HG03575 (cell line): ENCODE data around the gene TLE3.

Source experiments
- ATAC-seq: cut with Tn5 transposase; IDR thresholded peaks from one replicate; pipeline ENCODE4 v1.9.1; 2021; ENCODE audit not compliant: unreplicated experiment, insufficient number of reproducible peaks, low FRiP score; ENCODE audit errors: extremely low read depth

TLE3 gene

DNA sequence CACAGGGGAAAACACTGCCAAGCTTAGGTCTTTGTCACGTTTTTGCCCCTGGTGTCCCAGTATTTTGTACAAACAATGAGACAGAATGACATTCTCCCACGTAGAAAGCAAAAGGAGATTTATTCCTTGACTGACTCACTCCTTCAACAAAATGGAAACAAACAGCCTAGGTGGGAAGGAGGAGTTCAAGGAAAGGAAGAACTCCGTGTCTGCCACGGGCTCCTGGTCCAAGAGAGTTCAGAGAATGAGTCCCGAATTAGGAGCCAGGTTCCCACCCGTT is 8.1 kb downstream of the TLE3 start:
- ATAC-seq = no peak

DNA sequence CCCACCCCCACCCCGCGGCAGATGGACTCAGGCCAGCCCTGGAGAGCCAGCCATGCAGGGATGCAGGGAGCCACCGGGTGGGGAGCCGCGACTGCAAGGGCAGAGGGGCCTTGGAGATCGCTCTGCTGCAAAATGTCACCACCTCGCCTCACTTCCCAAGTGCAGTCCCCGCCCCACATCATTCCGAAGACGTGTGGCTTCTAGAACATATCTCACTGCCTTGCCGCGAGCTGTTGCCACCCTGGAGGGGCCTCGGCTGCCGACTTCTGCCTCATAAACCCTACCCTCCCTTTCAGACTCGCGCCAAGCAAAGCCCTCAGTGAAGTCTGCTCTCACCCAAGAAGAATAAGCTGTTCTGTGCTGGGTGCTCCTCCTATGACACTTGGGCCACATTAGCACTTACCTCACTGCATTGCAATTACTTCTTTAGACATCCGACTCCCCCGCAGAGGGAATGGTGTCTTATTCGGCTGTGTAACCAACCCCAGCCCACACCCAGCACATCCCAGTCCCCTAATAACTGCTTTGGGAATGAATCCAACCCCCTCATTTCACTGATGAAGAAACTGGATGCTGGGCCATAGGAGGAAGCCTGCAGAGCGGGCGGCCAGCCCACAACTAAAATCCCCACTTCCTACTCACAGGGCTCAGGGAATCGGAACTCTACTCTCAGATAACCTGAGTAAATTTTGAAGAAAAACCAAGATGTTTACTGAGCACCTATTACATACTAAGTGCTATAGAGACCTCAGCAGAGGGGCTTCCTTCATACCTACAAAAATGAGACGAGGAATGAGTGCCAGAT is 8.6 kb downstream of the TLE3 start:
- no peak for ATAC-seq

DNA sequence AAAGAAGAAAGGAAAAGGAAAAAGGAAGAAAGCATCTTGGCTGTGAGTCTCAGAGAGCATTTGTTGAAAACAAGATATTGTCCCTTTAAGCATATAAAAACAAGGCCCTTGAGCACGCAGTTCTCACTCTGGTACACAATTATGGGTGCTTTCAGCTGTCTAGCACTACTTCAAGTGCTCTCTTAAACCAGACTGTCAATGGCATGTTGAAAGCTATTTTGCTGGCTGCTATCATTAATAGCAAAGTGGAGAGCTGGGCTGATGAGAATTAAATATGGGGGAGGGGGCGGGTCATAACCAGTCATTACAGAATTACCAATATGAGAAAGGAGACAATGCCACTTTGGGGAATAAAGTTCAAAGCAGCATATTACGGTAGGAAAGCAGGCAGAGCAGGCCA is 9.3 kb downstream of the TLE3 start:
- ATAC-seq = no peak

DNA sequence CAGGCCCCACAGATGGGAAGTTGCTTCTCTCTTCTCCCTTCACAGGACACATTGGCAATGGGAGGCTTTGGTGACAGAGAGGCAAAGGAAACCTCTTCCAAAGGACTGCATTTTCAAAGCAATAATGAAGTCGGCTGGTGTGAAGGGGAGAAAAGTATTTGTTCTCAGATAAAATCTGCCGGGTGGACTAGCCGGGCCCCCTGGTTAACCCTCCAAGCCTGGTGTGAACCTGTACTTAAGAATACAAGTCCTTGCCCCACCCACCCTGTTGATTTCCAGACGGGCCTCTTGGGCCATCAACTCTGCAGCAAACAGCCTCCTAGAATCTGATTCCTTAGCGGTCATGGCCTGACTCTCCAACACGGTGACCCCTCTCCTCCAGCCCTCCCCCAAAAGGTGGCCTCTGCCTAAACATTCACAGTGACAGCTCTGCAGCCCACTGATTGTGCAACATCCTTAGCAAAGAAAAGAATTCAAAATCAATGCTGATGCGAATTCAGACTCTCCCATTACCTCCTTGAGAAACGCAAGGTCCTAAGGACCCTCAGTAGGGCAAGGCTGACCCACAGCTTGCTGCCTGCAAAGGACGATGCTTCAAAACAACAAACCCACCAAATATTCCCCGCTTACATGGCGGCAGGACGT is 9.9 kb downstream of the TLE3 start:
- no peak for ATAC-seq

DNA sequence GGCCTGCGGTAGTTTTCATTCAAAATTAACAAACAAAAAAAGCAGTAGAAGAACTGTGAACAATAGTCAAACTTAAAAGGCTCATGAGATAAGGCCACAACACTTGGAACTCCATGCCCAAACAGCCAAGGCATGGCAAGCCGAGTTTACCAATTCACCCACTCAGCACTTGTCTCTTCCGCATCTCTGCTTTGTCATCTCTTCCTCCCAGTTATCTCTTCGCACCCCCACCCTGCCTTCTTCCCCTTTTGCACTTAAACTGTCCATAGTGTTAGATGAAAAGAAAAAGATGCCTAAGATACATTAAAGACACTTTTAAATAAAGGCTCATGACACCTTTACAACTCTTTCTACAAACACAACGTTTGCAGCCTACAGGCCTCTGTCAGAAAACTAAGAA is 11.1 kb downstream of the TLE3 start:
- ATAC-seq = no peak

DNA sequence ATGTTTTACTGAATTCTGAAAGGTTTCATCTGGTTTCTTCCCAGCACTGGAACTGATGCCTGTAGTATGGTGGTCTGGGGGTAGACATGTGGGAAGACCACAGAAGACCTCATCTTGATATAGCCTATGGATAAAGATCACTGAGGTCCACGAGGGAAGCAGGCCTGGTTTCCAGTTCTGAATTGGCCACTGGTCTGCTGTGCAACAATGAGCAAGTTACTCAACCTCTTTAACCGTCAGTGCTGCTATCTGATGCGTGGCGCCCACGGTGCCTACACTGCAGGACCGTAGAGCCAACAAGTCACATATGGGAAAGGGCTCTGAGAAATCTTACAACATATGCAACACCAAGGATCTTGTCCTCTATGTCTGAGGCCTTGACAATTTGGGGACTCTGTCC is 13.3 kb downstream of the TLE3 start:
- ATAC-seq = no peak

DNA sequence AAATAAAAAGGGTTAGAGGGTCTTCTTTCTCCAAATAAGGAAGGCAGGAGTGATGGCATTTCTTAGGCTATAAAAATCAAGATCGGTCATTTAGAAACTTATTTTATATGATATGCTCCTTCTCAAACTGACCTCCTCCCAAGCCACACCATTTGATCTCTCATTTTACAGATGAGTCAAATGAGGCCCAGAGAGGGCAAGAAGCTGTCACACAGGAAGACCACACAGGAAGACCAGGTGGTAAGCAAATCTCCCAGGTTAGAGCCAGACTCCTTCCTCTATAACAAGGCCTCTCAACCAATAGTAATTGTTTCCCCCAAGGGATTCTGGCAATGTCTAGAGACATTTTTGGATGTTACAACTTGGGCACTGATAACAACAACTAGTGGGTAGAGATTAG is 13.8 kb downstream of the TLE3 start:
- ATAC-seq = no peak

DNA sequence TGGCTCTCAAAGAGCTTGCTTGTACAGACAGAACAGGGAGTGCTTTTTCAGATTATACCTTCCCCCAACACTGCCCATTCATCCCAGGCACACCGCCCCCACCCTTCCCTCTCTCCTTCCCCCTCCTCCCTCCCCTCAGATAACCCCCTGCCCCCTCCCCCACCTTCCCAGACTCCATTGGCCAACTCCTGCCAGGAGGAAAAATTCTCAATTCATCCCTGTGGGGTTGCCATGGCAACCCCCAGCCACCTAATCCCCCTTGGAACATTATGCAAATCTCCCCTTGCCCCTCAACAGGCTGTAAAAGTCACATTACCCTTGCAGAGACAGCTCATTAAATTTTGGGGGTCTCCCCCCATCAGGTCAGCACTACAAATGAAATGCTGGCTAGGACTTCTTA is 14.3 kb downstream of the TLE3 start:
- no peak for ATAC-seq

DNA sequence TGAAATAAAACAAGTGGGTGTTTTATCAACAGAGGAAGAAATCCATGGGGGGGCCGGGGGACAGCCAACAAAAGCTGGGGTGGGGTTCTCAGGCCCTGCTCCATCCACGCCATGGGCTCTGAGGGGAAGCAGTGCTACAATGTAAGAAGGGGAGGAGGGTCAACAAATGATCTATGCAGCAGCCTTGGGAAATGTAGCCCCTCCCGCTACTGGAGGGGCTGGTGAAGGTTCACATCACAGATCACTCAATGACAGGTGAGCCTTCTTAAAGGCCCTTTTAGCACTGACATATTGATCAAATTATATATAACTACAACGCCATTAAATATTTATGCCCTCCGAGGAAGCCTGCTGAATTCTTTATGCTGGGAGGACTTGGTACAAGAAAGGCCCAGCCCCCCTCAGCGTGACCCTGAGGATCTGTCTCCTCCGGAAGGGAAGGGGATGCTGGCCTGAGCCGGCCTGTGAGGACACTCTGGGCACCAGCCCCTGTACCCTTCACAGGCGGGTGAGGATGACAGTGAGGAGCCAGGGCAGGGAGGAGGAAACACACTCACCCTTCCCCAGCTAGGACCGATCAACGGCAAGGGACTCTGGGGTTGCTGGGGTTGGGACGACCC is 15.3 kb downstream of the TLE3 start:
- ATAC-seq = no peak

DNA sequence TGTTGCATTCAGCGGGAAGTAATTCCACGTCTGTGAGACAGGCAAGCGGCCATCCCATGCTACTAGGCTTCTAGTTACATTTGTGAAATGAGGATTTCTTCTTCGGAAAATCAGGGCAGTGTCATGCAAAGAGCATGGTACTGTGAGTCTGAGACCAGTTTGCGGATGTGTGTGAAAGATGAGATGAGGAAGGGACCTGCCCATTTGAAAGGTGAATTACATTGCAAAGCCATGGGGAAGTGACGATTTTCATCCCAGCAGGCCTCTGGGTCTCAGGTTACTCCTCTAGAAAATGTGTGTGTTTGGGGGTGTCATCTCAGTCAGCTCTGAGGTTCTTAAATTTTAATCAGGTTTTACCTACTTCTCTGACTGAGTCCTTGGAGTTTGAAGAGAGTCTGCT is 16.1 kb downstream of the TLE3 start:
- ATAC-seq = no peak

DNA sequence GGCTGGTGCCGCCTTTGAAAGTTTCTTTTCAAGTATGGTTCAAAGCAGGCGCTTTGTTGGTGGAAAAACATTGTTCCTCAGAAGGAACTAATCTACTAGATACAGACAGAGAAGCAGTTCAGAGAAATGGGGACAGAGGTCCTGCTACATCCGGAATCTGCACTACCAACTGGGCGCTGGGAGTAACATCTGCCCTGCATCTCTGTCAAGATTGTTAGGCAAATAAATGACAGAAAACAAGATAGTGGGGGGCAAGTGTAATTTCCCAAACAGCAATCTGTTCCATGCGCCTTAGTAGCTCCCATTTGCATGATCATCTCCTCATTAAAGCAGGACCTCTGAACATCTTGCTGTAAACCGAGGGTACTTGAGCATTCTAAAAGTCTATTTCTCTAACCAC is 17.4 kb downstream of the TLE3 start:
- ATAC-seq = no peak

DNA sequence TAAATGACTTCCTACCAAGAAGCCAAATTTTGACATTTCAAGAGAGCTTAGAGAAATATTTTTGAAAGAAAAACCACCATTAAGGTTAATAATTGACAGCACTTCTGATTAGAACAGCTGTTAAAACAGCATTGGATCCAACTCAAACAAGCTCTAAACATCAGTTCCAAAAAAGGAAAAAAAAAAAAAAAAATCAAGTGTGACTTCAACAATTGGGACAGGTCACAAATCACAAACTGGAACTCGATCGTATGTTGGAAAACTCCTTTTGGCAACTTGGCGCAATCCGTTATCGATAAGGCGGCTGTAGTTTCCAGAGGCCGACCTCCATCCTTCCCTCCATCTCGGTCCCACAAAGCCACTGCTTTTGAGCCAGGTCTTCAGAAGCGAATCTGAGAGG is 17.8 kb downstream of the TLE3 start:
- no peak for ATAC-seq

DNA sequence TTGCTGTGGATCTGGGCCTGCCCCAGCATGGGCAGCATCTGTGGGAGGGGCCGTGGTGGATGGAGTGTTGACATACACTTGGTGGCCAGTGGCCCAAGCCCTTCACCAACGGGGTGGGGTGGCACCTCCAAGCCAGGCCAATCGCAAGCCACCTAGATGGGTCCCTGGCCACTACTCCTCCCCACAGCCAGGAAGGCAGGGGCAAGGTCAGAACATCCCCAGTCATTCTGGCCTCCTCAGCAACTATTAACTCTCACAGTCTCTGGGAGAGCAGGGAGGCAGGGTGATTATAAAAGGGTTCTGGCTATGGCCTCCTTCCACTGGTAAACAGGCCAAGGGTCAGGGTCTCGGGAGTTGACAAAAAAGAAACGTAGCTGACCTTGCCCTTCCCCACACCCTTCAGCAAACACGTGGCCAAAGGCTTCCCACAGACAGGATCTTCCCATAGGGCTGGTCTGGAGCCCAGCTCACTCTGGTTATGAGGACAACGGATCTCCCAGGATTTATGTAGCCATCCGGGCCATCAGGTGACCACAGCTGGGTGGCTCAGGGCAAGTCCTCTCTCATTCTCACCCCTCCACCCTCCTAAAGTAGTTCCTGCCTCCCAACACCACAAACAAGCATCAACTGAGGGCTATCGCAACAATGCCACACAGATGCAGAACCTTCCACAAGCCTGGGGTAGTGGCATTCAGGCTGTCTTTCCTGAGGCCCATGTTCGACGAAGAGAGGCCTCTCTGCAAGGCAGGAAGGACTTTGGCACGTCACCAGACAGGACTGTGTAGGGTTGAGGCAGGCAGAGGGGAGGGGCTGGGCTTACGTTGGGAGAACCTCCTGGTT is 18.9 kb downstream of the TLE3 start:
- ATAC-seq = no peak

DNA sequence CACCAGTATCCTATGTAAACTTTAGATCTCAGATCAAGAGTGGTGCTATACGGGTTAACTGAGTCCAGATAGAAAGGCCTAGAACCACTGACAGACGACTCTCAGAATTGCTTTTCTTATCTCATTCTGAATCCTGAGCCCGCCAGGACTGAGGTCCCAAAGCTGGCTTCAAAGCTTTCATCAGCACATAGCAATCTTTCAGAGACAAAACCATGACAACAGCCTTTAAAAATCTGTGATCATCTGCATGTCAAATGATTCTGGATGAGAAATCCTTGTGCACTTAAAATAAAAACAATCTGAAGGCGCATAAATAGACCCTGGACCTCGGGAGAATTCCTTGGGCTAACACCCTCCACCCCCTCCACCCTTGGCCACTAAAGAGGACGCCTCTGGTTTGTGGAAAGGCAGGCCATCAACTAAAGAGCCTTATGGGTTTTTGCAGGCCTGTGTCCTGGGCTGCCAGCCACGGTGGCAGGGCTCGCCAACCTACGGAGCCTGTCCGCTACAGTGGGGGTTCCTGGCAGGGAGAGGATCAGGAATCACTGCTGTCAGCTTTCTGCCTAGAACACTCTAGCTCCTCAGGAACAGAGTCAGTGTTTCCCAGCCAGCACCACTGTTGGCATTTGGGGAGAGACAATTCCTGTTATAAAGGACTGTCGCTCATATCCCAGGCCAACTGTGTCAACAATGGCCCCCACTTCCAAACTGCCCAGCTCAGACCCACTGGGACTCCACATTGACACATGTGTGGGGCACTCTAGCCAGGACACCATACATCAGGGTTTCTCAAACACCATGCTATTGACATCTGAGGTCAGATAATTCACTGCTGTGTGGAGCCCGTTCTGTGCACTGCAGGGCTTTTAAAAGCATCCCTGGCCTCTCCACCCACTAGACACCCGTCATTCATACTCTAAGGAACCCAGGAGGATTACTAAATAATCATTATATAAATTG is 20.2 kb downstream of the TLE3 start:
- no peak for ATAC-seq

DNA sequence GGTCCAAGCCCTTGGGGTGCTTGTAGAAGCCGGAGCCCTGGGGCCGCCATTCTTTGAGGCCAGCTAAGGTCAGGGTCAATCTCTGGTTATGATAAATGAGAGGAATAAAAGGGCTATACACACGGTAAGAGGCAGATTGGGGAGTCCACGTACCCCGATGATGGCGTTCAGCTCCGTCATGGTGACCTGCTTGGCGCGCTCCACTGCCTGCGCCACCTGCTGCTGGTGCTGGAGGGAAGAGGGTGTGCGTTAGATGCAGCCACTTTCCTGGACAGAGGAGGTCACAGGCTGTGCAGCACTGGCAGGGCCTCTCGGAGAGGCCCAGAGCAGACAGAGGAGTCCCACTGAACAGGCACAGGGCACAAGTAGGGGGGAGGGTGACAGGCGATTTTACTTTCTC is 23.3 kb downstream of the TLE3 start:
- no peak for ATAC-seq

DNA sequence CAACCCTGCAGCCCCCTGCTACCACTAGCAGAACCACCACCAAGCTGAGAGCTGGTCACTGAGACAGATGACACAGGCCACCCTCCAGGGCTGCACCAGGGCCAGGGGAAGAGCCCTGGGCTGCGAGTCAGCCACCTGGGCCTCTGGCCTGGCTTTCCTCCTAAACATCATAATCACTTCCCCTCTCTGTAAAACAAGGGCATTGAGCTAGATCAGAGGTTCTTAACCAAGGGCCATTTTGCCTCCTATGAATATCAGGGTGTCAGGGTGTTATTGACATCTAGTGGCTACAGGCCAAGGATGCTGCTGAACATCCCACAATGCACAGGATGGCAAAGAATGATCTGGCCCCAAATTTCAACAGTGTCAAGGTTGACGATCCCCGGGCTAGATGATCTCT is 25.2 kb downstream of the TLE3 start:
- no peak for ATAC-seq

DNA sequence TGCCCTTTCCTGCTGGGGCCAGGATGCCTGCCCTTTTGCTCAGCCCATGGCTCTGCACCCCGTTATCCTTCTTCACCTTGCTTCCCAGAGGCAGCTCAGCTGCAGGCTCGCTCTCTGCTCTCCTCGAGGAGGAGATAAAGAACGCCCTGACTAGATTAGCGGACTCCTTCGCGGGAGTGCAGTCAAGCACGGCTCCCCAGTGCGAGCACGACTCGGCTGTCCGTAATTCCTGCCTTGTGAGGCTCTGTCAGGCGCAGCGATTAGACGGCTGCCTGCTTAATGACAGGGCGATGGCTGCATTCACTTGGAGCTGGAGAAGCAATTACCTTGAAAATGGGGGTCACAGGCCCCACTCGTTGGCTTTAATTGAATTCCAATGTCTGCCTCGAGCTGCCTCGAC is 25.9 kb downstream of the TLE3 start:
- no peak for ATAC-seq

DNA sequence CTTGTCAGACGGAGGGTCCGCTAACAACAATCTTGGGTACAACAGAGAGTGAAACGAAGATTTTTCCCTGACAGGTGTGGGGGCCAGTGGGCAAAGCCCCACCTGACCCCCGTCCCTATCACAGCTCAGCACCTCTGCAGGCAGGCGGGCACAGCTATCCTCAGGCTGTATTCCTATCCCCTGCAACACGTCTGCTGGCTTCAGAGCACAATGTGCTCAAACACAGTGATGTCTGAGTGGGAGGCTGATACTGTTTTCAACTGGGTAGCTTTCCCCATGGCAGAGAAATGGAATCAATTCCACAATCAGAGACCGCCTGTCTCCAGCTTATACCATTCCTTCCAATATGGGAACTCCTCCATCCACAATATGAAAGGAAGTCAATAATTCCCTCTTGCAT is 28.0 kb downstream of the TLE3 start:
- ATAC-seq = no peak
